Left colon (tissue), 2 donors: ENCODE measurements around the gene TMEM184B. TPM values are rescaled to one million over a fixed set of nuclear protein-coding genes. Genes with fewer than 3 reads are reported as not detected.

ENCODE experiments used
- ATAC-seq: fragments of 200-7000 bp; cut with Tn5 transposase; one replicate; pipeline ENCODE4 v1.9.1; 2020; ENCODE audit warnings: mild to moderate bottlenecking, moderate library complexity
- DNase-seq, 2 donors: peaks; one replicate each; pipeline ENCODE4 v3.0.0-alpha.2; 2020
- intact Hi-C, 2 donors: fragments of 100-400 bp; cut with DNase I in 1 of 2; cut with micrococcal nuclease in 1 of 2; formaldehyde crosslinking; loops; one replicate each; pipeline versions ENCODE4 v1.11.2 to v1.14.0; 2022; cut with DNase I, micrococcal nuclease
- total RNA-seq, 2 donors: library from RNA; stranded (reverse); fragmentation: NEBNext Ultra II Directional; extraction: Animal tissue kit (Norgen Biotek cat#: 25700); gene quantifications; one replicate each; pipeline ENCODE4 v1.2.1, GENCODE V29; 2021
- donor health status: DM: no; HTN: no; CAD: no.
- donor health status: DM: yes; HTN: yes; CAD: no.

The TMEM184B gene
- total RNA-seq, 2 donors from 2014 or later, result 41.9 to 48.0 TPM

GRCh38 chr22:38215156-38216038 is 57.4 kb downstream of the TMEM184B start:
- ATAC-seq, result no peak
- intact Hi-C loops, result no loop called here

GRCh38 chr22:38214302-38215056 is 58.3 kb downstream of the TMEM184B start:
- intact Hi-C loops, result no loop called here
- peak in 1 of 2 donors; percentile 84 for DNase-seq
- ATAC-seq, result peak; percentile 75

More at GRCh38 chr22:38215156-38216038, 57.4 kb downstream of the TMEM184B start:
- no peak for DNase-seq

DNA sequence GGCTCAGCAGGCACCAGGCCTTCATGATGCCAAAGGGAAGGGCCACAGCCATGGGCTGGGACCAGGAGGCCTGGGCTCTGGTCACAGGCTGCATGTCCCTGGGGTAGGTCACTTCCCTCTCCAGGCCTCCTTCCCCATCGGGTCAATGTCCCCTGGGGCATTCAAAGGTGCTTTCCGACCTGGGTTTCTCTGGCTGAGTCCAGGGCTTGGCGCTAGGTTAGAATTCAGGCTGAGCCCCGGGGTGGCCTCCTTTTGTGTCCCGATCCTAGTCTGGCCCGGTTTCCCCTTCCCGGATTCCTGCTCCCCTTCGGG is 58.9 kb downstream of the TMEM184B start:
- DNase-seq (no peak), ATAC-seq (peak; percentile 7)
- intact Hi-C loops, result no loop called here

- intact Hi-C loops, result no loop called here
- DNase-seq, result no peak
These were observed 59.4 kb downstream of the TMEM184B start for GRCh38 chr22:38213319-38213989.

DNA sequence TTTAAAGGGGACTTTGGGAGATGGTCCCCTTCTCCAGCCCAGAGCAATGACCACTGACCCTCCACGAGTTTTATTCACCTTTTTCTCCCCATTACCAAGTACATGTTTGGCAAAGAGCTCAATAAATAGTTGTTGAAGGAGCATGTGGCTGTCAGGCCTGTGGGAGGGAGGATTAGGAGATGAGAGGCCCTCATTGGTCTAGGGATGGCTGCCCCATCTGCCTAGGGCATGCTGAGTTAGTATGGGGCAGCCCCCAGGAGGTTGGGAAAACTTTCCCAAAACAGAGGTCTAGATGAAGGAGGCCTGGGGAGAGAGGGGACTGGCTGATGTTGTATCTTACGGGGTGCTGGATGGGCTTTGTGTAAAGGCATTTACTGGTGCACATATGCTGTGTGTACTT is 60.4 kb downstream of the TMEM184B start:
- DNase-seq, result no peak
- intact Hi-C loops, result no loop called here
- no peak for ATAC-seq

More at GRCh38 chr22:38213319-38213989, 59.4 kb downstream of the TMEM184B start:
- no peak for ATAC-seq

- intact Hi-C loops, result no loop called here
- ATAC-seq (no peak), DNase-seq (no peak)
These were observed 61.3 kb downstream of the TMEM184B start for GRCh38 chr22:38211556-38211955.

DNA sequence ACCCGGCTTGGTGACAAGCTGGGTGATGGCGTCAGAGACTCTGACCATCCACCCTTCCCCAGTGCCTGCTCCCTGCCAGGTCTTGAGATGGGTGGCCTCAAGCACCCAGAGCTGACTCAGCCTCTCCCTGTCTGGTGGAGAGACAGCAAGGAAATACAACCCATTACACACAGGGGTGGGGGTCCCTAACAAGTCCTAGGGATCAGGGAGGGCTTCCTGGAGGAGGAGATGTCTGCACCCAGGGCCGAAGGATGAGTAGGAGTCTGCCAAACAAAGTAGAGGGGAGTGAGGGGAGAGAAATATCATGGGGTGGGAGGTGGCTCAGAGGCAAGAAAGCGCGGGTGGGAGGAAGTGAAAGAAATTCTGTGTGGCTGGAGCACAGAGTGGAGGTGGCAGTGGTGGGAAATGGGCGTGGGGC is 64.2 kb downstream of the TMEM184B start:
- intact Hi-C loops, result no loop called here
- DNase-seq (no peak), ATAC-seq (no peak)

GRCh38 chr22:38207898-38208432 is 64.8 kb downstream of the TMEM184B start:
- no peak for ATAC-seq
- DNase-seq, result no peak
- intact Hi-C loops, result no loop called here

GRCh38 chr22:38205261-38206128 is 67.3 kb downstream of the TMEM184B start:
- ATAC-seq (no peak), DNase-seq (peak; percentile 50 to 67)

DNA sequence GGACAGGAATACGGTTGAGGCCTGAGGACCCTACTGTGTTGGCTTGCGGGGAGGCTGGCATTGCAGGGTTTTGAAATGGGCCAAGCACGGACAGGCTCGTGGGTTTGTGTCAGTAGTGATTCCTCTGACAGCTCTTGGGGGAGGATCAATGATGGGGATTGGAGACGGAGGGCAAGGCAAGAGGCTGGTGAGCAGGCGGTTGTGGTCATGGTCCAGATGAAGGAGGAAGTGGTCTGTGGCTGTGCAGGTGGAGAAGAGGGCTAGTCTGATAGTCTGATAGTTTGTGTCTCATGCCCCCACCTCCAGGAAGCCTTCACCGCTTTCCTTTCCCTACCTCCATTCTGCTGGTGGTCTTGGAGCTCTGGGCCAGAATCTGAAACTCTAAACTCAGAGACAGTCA is 68.0 kb downstream of the TMEM184B start:
- intact Hi-C loops, result no loop called here
- ATAC-seq (no peak), DNase-seq (no peak)

More at GRCh38 chr22:38205261-38206128, 67.3 kb downstream of the TMEM184B start:
- intact Hi-C loops, result no loop called here

- ATAC-seq (no peak), DNase-seq (no peak)
- intact Hi-C loops, result no loop called here
These were observed 68.8 kb downstream of the TMEM184B start for GRCh38 chr22:38203855-38204514.

DNA sequence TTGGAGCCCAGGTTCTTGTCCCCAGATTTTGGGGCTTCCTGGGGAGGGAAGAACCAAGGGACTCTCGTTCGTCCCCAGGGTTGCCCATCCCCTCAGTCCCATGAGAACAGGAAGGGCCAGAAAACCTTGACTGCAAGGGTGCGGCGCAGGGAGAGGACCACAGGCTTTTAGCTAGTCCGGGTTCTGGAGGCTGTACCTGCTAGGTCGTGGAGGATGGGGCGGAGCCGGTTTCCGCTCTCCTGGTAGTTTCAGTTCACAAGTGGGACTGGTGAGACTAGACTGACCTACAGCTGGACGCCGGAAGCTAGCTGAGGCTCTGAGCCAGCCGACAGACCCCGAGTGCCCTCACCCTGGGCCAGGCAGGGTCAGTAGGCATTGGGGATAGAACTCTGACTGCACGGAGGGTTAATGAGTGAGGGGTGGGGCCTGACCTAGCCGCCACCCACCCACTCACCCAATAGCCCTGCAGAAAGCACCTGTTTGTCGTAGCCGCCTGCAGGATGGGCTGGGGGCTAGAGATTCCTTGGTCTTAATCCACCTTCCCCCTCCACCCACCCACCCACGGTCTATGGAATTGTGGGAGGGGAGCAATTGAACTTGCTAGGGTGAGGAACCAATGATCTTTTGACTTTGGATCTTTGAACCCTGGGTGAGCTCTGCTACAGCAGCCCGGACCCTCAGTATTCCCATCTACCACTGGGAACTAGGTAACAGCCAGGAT is 69.6 kb downstream of the TMEM184B start:
- intact Hi-C loops, result no loop called here
- DNase-seq, result peak; percentile 84 to 87
- peak; percentile 63 for ATAC-seq

- intact Hi-C loops, result no loop called here
- DNase-seq, result peak; percentile 85 to 88
- peak; percentile 61 for ATAC-seq
These were observed 70.2 kb downstream of the TMEM184B start for GRCh38 chr22:38202437-38203089.

DNA sequence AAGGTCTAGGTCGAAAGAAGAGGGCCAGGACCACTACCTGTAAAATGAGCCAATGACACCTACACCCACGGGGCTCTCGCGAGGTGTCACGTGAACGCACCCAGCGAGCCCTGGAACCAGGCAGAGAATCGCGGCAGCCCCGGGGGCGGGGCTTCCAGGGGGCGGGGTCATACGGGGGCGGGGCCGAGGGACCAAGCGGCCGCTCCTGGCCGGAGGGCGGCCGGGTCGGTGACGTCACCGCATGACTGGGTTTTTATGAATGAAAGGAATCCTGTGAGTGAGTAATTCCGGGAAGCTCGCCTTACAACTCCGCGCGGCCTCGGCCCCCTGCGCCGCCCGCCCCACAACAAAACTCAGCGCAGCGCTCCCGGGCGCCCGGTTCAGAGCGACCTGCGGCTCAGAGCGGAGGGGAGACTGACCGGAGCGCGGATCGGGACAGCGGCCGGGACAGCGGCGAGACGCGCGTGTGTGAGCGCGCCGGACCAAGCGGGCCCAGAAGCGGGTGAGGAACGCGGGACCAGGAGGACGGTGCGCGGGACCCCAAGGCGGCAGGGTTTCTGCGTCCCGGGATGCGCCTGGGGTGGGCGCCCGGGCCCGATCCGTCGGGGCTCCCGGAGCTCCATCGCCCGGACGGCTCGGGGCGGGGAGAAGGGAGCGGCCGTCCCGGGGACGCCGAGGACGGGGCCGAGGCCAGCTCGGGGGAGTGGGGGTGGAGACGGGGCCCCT is 70.9 kb downstream of the TMEM184B start, which contains the start of gene MAFF:
TSS of gene MAFF (plus strand) at position 284 of the 726 bp plus-strand sequence. CDS start 11,860 bp downstream, outside the sequence.
- intact Hi-C loops, result no loop called here
- peak; percentile 76 for ATAC-seq
- DNase-seq, result peak; percentile 97 to 98

DNA sequence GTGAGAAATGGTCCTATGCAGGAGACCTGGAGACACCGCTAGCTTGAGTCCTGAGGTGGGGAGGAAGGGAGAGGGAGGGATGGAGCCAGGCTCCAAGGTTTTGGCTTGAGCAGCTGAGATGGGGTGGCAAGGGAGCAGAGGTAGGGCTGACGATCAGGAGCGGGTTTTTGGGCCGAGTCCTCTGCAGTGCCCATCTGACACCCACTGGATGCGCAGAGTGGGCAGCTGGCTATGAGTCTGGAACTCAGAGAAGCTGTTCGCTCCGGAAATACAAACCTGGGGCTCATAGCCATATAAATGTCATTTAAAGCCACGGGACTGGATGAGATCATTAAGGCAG is 71.5 kb downstream of the TMEM184B start:
- no peak for ATAC-seq
- intact Hi-C loops, result no loop called here

More for the DNA sequence above, 71.5 kb downstream of the TMEM184B start:
- no peak for DNase-seq
